HG03095 (cell line): ENCODE results near the gene PHF23.

Experiments used
- ATAC-seq: cut with Tn5 transposase; IDR thresholded peaks from one replicate; pipeline ENCODE4 v1.9.1; 2021; ENCODE audit warnings: moderate library complexity; ENCODE audit not compliant: unreplicated experiment

The PHF23 gene

DNA sequence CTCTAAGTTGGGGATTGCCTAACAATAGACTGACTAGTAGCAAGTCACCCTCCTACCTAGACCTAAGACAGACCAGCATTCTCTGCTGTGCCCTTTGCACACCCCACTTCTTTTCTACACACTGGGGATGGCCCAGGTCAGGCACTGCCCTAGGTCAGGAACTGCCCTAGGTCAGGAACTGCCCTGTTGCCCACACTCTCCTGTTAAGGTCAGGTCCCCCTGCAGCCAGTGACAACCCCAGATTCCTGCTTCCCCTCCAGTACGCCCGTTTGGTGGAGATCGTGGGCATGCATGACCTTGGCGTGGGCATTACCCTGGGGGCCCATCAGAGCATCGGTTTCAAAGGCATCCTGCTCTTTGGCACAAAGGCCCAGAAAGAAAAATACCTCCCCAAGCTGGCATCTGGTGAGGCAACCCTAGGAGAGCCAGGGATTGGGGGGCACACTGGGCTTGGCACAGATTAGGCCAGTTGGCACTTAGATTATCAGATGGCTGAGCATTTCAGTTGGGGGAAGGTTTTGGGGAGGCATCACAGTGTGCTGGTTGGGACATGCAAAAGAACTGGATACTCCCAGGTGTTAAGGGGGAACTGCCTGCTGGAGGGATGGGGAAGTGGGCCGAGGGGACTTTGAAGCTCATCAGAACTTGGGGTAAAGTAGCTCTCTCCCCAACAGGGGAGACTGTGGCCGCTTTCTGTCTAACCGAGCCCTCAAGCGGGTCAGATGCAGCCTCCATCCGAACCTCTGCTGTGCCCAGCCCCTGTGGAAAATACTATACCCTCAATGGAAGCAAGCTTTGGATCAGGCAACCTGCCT is 17.8 kb downstream of the PHF23 start:
- ATAC-seq, result no peak

DNA sequence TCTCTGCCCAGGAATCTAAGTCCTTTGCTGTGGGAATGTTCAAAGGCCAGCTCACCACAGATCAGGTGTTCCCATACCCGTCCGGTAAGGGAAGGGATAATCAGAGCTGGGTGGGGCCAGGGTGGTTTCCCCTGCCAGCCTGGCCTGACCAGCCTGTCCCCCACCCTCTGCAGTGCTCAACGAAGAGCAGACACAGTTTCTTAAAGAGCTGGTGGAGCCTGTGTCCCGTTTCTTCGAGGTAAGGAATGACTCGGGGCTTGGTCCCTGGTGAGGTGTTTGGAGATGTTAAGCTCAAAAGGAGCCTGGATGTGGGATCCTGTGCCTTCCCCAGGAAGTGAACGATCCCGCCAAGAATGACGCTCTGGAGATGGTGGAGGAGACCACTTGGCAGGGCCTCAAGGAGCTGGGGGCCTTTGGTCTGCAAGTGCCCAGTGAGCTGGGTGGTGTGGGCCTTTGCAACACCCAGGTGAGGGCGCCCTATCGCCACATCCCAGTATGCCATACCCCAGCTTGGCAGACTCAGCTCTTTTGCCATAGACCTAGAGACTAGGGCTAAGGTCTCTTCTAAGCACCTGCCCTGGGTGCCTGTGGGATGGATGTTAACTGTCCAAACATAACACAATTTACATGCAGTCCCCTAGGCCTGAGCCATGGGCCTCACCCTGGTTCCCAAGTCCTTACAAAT is 18.5 kb downstream of the PHF23 start:
- no peak for ATAC-seq

DNA sequence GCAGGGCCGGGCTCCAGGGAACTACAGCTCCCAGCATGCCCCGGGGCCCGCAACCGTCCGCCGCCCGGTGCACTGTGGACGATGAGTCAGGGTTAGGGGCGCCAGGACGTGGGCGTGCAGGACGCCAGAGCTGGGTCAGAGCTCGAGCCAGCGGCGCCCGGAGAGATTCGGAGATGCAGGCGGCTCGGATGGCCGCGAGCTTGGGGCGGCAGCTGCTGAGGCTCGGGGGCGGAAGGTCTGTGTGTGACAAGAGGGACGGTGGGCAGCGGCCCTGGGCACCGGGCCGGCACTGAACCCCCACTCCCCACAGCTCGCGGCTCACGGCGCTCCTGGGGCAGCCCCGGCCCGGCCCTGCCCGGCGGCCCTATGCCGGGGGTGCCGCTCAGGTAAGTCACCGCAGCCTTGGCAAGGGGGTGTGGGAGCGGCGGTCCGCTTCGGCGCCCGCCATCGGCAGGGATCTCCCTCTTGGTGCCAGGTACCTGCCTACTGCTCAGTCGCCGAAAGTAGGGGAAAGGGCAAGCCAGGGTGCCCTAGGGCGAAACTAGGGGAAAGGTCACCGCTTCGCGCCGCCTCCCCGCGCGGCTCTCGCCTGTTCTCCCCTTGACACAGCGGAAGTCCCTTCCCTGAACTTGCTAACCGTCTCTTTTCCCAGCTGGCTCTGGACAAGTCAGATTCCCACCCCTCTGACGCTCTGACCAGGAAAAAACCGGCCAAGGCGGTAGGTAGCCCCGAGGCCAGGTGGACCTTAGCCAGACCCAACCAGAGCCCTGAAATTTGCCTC is 19.3 kb downstream of the PHF23 start, which contains the start of the genes ACADVL and DLG4:
Gene ACADVL (plus strand): TSS at position 127 of the 781 bp plus-strand sequence. CDS start 47 bp downstream, at position 174.
Gene DLG4 (minus strand): TSS at position 25 of the 781 bp plus-strand sequence.
- ATAC-seq, result peak; percentile 51

DNA sequence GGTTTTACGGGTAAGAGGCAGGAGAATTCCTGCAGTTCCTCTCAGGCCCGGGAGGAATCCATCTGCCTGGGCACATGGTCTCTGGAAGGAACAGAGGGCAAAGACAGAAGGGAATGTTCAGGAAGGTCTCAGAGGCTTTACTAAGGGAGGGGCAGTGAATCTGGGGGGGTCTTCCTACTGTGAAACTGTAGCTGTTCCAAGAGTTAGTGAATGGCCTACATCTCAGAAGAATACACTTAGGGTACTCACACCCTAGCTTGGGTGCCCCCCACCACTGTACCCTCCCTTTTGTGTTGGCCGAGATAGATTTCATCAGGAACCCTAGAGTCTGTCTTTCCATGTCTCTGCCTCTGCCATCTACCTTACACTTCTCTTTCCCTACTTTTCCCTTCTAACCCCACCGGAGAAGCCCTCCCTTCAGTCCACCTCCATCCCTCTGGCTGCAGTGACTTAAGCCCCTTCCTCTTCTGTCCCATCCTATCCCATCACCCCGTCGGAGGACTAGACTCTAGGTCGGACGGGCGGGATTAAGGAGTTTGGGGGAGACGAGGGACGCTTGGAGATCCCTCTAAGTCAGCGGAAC is 19.9 kb downstream of the PHF23 start:
- ATAC-seq, result no peak

DNA sequence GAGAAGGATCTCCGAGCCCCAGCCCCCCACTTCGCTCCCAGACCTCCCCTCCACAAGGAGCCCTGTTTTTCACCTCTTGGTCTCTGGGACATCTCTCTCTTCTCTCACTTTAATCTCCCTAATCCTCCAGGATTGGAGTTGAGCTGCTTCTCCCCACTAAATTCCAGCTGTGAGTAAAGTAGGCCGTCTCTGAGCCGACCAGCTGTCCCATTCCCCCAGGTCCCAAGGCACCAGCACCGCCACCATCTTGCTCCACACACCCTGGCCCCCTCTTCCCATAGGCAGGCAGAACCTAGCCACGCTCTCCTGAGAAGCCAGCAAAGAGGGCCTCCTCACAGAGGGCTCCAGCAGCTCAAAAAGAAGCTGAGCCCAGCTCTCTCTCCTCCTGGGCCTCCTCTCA is 20.5 kb downstream of the PHF23 start:
- no peak for ATAC-seq

DNA sequence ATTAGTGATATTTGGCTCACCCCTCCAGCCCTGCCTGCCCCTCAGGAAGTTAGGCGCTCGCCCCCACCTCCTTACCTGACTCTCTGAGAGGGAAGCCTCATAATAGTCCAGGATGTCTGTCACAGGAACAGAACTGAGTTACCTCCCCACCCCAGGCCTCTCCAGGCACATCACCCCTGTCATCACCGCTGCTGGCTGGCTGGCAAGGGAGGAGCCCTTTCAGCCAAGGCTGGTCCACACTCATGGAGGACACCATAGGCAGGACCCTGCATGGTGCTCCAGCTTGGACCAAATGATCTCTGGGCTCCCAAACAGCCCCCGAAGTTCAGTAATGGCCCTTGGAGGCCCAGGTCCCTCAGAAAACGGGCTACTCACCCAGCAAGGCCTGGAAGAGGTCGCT is 21.1 kb downstream of the PHF23 start:
- ATAC-seq, result no peak

DNA sequence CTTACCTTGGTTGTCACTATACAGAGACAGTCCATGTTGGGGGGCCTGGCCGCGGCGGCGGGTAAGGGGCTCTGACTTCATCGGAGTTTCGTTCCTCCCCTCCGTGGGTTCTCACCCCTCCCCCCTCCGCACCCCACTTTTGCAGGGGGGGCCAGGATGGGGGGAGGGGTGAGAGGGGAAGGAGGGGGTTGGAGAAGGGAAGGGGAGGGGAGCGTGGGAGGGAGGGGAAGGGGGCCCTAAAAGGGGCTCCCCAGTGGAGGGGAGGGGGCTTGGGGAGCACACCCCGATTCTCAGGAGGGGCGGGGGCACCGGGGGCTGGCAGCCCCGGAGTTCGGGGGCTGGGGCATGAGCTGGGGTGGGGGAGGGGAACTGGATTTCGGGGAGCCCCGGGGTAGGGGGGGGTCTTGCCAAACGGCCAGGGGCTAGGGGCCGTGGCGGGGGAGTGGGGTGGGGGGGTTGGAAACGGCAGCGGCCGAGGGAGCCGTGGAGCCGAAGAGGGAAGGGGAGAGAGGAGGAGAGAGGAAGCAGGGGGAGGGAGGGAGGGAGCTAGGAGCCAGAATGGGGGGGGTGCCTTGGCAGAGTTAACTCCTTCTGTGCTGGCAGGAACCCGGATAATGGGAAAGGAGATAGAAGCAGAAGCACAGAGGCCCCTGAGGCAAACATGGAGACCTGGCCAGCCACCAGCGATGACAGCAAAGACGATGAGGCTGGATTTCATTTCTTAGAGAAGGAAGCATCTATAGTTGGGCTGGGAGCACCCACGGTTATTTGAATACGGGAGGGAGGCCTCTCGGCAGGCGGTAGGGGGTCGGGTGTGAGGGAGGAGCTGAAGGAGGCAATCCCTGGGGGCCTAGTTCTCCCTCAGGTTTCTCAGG is 21.9 kb downstream of the PHF23 start:
- no peak for ATAC-seq

DNA sequence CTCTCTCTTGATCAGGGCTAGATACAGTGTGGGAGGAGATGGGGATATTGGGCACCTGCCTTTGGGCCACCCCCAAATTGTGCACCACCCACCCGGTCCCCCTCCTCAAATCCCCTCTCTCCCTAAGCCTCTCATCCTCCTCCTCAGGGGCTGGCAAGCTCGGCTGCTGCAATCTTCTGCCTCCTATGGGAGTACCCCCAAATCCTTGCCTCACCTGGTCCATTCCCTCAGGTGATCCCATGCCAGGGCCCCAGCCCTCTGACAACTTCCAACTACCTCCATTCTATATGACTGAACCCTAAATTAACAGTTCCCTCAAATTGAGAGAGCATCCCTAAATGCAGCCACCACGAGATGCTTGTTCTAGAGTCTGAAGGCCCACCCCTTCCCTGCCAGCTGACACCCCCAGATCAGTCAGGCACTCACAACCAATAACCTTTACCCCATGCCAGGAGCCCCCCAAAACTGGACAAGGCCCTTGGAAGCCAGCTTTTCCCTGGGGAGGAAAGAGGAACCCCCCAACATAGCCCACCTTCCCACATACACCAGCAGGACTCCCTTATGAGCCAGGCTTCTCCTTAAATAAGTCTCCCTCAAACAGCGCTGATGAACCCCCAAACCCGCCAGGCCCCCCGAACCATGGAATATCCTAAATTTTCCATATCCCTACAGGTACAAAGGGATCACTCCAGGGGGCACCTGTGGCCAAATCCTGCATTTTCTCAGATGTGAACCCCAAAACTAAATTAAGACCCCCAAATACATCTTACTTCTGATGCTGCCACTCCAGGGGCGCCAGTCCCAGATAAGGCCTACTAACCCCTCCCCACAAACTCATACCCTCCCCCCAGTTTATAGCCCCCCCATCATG is 22.8 kb downstream of the PHF23 start:
- no peak for ATAC-seq

DNA sequence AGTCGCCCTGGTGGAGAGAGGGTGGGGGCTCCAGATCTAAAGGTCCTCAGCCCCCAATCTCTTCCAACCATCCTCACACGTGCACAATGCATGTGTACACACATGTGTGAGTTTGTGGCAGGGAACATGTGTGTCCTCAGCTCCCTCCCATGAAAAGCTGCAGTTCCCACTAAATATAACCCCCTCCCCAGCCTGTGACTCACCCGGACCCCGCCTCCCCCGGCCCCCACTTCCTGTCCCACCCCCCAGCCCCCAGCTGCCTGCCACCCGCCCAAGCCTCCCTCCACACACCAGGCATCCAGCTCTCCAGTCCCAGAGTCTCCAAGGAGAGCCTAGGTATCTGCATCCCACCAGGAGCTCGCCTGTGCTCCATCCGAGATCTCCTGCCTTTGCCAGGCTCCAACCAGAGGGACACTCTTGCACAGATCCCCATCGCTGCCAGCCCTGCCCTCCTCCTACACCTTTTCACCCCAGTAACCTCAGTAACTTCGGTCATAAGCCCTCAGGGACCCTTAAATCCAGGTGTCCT is 23.5 kb downstream of the PHF23 start:
- no peak for ATAC-seq

DNA sequence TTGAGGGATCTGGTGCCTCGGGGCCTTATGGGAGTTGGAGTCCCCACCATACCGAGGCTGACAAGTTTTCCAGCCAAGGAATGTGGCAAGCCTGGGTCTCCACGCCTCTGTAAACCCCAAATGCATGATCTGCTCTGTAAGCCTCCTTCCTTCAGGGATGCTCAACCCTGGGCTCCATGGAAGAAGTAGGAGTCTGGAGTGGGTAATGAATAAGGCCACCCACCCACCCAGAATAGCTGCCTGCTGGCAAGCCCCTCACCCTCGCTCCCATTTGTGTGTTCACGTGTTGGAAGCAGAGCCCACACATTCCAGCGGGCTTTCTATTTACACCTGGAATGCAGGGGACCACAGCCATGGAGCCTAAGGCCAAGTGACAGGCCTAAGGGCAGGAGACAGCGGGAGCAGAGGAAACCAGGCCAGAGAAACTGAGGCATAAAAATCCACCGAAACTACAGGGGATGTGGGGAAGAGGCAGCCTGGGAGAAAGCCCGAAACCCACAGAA is 24.1 kb downstream of the PHF23 start:
- no peak for ATAC-seq

DNA sequence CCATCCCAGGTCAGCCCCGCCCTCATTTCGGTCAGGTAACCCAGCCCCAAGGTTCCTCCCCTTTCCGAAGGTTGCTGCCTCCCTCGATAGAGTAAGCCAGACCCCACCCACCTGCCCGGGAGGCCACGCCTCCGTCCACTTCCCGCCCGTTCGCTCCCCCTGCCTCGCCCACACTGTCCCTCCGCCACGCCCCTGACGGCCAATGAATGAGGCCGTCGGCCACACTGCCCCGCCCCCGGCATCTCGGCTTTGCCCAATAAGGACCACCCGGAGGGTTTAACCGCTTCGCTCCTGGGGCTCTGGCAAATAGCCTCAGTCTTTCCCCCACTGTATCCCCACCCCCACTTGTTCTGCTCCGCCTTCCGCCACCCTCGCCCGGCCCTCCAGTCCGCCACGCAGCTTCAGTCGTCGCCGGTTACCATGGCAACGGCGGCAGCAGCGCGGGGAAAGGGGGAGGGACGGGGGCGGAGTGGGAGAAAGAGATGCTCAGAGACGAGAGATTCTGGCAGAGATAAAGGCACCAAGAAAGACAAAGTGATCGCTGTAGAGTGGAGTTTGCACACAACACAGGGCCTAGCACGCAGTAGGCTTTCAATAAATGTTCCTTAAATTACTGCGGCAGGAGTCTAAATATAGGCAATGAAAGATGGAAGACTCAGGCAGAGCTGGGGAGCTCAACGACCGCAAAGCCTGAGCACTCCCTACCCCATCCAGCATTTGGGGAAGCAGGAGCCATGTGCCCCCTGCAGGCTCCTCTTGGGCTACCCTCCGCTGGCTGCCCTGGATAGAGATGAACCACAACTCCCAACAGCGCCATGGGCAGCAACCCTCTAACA is 24.7 kb downstream of the PHF23 start:
- ATAC-seq, result peak; percentile 68

DNA sequence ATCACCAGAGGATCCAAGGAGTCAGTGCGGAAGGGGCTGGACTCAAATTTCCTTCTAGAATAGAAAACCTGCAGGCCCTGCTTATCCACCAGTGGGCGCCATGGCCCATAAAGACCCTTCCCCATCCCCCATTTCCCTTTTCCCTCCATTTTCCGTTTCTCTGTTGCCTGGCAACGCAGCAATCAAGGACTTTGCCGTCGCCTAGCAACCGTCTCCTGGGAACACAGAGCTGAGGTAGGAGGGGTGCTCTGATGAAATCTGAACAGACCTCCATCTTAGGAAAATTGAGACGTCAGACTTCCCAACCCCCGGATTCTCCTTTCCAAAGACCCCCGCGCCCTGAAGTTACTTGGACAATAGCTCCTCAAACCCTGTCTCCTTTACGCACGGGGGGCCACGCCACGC is 25.4 kb downstream of the PHF23 start:
- ATAC-seq, result no peak

DNA sequence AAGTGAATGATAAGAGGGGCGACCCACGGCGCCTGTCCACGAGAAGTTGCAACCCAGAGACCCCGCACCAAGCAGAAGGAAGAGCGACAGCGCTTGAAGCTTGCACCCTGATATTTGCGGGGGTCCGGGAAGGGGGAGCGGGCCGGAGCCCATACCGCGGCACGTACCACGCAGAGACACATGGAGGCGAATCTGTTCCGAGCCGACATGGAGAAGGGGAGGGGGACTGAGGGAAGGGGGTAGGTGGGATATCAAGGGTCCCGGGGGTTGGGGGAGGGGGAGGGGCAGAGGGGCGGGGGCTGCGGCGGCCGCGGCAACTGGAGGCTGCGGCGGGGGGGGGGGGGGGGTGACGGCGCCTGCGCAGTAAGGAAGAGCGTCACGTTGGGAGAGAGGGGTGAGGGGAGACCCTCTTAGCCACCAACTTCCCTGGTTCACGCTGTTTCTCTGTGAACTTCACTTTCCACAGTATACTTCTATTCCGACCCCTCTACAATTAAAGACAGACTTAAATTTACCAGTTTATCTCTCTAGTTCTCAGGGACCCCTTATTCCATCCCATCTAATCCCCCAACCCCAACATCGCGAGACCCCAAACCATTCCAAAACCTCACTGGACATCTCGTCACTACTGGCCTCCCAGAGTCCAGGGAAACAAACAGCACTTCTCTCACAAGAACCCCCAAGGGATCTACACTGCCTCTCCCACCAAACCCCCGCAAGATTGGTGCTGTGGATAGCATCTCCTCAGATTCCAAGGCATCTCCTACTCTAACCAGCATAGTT is 27.6 kb downstream of the PHF23 start:
- ATAC-seq, result no peak

DNA sequence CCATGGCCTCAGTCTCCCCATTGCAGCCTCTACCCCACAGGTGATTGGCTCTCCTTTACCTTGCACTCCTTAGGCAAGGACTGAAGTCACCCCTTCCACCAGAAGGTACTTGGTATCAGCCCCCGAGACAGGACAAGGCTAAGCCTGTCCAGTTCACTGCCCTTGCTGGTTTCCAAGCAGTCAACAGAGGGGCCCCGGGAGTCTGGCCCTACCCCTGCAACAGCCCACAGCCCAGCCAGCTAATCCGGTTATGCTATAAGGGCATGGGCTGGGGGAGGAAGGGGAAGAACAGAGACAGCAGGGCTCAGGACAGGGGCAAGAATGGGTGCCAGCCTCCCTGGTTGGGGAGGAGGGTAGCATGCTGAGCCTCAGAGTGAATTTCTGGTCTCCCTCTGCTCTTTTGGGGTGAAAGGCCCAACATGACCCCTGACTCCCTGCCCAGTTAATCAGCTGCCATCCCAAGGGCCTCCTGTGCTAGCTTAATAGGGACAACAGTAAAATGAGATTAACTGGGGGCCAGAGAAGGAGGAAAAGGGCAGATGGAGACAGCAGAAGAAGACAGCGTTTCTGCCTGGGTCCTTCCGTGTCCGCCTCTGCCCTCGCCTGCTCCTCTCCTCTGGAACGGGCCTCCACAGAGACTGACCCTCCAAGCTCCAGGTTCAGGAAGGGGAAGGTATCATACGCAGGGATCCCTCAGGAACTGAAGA is 30.4 kb downstream of the PHF23 start:
- ATAC-seq, result no peak

DNA sequence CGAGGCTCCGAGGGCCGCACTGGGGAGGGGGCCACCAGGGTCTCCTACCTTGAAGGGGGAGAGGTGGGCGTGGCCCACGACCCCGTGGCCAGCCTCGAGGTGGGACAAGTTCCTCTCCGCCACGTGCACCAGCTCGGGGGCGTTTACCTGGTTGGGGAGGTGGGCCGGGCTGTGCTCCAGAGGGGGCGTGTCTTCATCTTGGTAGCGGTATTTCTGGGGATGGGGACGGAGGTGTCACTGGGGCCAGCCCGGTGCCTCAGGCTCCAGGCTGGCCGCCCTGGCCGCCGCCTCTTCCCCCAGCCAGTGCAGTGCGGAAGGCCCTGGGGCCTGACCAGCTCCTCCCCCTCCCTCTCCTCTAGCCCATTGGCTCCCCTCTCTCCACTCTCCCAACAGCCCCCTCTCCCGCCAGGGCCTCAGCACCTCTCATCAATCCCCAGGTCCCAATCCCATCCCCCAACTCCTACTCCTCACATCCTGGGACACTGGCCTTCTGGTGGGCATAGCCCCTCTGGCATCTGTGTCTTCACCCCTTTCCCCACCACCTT is 31.2 kb downstream of the PHF23 start:
- ATAC-seq, result no peak
